Ecto neural progenitor cell (in vitro differentiated cells): ENCODE results near the gene ADPRS.

ENCODE experiments used
- DNase-seq: peaks from one replicate; pipeline ENCODE4 v3.0.0-alpha.2; 2018; ENCODE audit warnings: low spot score

The ADPRS gene

DNA sequence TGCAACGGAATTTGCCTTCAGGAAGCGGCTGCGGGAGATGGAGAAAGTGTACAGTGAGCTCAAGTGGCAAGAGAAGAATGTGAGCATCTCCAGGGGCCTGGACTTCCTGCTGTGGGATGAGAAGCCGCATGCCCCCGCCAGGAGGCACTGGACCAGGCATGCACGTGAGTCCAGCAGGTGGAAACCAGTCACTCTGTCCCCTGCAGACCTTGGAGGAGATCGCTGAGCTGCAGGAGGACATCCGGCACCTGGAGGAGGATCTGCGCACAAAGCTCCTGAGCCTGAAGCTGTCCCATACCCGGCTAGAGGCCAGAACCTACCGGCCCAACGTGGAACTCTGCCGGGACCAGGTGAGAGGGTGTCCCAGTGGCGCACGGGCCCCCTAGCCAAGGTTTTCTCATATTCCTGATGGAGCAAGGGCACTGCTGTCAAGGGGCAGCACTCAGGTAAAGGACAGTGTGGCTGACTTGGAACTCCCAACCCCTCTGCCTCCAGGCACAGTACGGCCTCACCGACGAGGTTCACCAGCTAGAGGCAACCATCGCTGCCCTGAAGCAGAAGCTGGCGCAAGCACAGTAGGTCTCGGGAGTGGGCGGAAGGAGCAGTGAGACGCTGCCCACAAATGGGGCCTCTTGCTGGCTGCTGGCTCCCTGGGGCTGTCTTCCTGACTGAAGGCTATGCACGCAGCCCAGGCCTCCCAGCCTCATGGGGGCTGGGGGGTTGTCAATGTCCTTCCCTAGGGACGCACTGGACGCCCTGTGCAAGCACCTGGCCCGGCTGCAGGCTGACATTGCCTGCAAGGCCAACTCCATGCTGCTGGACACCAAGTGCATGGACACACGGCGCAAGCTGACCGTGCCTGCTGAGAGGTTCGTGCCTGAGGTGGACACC, 1.2 kb upstream of the ADPRS start:
- no peak for DNase-seq

DNA sequence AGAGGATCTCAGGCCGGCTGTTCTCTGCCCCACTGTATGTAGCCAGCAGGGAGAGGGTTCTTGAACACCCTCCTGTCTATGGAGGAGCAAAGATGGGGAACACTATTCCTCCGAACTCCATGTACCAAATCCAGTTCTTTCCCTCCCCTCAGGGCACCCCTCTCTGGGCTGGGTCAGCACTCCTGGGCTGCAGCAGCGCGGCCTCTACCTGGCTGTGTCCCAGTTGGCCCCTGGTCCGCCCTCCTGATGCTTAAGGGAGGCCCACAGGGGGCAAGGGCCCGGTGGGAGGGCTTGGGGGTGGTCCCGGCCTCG, 471 bp upstream of the ADPRS start:
- peak; percentile 67 for DNase-seq

DNA sequence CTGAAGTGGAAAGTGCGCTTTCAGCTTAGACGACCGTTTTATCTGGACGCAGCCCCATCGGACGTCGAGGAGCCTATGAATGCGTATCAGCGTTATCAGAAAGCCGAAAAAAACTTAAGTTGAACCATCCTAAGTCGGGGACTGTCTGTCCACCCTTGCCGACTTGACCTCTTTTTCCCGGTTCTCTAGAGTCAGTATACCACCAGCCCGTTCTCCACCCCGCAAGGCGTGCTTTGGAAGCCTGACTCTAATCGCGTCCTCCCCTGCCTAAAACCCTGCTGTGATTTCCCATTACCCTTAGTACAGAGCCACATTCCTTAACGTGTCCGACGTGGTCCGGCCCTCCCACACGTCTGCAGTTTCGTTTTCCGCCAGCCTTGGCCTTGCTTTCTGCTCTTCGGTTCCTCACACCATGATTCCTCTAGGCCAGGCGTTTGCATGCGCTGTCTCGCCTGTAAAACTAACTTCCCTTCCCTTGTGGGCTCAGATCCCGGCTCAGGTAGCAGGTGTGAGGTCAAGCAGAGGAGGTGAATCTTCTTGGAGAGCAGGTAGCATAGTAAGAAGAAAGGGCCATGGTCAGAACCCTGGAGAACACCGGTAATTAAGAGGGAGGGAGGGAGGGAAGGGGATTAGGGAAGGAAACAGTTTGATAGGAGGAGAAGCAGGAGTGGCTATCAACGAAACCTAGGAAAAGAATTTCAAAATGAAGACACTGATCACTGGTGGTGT, 865 bp downstream of the ADPRS start:
- DNase-seq: no peak

DNA sequence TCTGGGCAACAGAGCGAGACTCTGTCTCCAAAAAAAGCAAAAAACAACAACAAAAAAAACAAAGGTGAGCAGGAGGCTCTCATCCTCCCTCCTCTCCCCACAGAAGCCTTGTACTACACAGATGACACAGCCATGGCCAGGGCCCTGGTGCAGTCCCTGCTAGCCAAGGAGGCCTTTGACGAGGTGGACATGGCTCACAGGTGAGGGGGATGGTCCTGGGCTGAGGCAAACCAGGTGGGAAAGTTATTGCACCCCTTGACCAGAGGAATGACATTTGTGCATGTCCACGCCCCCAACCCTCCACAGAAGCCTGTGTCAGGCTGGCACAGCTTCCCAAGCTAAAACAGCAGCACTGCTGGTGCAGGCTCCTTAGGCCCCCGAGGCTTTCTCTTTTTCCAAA, 2.4 kb downstream of the ADPRS start:
- DNase-seq: no peak

DNA sequence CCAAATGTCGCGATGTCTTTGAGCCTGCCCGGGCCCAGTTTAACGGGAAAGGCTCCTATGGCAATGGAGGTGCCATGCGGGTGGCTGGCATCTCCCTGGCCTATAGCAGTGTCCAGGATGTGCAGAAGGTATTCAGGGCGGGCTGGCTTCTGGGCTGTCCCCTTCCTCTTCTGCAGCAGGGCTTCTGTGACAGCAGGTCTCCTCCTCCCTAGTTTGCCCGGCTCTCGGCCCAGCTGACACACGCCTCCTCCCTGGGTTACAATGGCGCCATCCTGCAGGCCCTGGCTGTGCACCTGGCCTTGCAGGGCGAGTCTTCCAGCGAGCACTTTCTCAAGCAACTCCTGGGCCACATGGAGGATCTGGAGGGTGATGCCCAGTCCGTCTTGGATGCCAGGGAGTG, 3.0 kb downstream of the ADPRS start:
- no peak for DNase-seq

DNA sequence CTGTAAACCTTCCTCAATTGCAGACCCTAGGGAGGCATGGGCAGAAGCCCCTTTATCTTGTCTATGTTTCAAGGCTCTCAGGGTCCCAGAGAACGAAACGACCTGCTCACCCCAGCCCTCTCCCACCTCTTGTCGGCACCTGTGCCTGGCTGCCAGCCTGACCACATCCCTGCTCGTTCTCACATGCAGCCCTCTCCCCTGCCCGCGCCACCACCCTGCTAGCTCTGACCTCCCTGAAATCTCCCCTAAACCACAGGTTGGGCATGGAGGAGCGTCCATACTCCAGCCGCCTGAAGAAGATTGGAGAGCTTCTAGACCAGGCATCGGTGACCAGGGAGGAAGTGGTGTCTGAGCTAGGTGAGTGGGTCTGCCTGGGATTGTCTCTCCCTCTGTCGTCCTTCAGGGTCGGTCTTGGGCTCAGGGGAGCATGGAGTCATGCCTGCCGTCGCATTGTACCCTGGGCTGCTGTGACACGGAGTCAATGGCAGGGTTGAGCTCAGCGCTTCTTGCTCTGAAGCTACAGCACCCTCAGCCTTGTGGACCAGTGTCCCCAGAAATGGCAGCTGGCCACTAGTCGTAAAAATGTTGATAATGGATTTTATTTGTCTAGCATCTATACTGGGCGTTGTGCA, 3.6 kb downstream of the ADPRS start:
- no peak for DNase-seq

DNA sequence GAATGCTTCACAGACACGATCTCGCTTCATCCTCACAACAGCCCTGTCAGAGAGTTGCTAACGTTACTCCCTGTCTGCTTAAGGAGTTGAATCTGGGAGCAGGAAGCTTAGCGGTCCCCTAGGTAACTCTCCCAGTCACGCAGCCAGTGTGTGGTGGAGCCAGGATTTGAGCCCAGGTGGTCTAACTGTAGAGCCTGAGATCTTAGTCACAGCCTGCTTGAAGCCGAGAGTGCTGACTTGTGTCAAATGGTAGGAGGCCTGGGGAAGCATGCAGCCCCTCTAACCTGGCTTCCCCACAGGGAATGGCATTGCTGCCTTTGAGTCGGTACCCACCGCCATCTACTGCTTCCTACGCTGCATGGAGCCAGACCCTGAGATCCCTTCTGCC, 4.1 kb downstream of the ADPRS start:
- DNase-seq: no peak

DNA sequence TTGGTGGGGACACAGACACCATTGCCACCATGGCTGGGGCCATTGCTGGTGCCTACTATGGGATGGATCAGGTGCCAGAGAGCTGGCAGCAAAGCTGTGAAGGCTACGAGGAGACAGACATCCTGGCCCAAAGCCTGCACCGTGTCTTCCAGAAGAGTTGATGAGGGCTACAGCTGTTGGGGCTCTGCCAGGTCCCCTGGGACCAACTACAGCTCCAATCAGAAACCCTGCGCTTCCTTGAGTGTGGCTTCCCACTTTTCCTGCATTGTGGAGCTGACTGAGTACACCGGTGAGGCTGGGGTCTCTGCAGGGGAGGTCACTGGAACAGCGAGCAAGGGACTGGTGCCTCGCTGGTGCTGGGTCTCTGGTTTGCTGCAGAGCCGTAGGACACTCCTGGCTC, 4.5 kb downstream of the ADPRS start:
- no peak for DNase-seq

DNA sequence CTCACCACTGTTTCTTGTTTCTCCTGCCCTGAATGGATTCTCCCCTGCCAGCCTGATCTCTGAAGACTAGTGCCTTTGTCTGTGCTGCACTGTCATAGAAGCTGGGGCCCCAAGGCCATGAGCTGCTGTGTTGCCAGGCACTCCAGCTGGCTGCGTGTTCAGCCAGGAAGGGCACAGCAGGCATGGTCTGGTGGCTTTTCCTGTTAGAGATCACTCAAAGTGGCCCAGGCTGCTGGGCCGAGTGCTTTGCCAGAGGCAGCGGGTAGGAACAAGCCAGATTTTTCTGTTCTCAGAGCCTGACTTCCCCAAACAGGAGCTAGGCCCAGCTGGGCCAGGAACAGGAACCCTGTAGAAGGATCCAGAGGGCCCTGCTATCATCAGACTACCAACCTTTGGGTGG, 5.2 kb downstream of the ADPRS start:
- no peak for DNase-seq

DNA sequence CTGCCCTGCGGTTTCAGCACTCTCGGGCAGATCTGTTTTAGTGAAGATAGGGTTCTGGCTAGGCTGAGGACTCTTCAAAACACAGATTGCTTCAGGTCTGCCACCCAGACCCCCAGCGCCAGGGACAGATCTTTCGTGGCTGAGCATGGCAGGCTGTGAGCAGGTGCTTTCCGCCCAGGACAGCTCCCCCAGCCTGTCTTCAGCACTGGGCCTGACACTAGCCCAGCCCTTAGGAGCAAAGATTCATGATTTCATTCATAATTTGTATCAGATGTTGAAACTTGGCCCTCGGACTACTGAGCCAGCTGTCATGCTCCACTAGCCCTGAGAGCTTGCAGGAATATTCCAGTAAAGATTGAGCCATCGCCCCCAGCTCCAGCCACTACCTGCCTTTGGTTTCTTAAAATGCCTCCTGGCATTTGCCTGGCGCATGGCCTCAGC, 5.9 kb downstream of the ADPRS start:
- peak; percentile 39 for DNase-seq

DNA sequence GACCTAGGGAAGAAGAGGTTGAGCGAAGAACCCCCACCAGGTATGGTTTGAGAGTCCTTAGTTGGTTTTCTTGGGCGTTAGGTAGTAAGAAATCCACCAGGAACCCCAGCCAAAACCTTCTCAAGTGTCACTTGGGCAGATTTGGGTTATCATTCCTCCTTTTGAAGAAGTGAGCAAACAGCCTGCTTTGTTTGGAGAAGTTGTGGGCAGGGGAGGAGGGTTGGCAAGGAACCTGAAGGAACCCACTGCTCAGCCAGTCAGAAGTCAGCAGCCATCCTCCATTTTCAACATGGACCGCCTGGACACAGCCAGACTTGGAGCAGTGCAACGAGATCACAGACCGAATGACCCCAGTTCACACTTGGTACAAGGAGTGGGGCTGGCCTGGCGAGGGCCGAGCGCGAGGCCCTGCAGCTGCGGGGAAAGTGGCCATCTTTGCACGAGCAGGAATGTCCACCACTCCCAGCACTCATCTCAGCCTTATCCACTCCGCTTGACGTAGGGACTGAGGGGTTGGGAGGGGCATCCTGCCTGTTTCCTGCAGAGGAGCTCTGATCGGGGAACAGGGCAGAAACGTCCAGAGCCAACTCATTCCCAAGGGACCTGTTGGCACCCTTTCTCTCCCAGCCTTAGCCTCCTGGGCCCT, 7.2 kb downstream of the ADPRS start:
- peak; percentile 34 for DNase-seq

DNA sequence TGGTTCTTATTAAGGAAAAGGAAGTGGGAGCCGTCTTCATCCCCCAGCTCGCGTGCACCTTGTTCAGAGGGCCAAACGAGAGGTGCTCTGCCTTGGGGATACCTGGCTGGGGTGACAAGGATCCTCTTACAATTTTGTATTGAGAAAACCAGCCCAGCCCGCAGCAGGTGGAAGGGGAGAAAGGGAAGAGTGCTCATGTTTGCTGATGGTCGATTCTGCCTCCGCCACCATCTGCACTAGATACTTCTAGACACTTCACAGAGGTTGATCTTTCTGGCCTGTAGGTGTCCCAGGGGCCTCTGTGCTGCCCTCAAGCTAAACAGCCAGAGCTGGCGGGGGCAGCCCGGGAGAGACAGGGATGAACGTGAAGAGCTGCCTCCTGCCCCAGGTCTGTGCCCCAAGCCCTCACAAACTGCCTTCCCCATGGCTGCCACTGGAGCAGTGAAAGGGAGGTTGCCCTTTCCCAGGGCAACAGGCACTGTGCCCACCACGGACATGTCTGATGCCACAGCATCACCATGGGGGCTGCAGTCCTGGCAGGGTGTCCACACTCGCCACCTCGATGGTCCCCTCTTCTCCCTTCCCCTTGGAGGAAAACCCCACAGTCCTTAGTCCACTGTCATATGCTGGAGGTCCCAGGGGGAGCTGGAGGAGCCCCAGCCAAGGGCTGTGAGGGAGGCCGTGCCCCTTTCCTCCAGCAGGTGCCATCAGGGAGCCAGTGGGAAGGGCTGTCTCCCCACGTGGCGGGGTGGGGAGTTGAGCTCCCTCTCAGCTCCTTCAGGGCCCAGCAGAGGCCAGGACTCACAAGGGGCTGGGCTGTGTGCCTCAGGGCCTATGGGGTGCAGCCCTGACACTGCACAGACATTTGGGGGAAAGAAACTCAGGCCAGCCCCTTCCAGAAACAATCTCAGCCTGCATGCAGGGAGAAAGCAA, 8.1 kb downstream of the ADPRS start:
- peak; percentile 62 for DNase-seq

DNA sequence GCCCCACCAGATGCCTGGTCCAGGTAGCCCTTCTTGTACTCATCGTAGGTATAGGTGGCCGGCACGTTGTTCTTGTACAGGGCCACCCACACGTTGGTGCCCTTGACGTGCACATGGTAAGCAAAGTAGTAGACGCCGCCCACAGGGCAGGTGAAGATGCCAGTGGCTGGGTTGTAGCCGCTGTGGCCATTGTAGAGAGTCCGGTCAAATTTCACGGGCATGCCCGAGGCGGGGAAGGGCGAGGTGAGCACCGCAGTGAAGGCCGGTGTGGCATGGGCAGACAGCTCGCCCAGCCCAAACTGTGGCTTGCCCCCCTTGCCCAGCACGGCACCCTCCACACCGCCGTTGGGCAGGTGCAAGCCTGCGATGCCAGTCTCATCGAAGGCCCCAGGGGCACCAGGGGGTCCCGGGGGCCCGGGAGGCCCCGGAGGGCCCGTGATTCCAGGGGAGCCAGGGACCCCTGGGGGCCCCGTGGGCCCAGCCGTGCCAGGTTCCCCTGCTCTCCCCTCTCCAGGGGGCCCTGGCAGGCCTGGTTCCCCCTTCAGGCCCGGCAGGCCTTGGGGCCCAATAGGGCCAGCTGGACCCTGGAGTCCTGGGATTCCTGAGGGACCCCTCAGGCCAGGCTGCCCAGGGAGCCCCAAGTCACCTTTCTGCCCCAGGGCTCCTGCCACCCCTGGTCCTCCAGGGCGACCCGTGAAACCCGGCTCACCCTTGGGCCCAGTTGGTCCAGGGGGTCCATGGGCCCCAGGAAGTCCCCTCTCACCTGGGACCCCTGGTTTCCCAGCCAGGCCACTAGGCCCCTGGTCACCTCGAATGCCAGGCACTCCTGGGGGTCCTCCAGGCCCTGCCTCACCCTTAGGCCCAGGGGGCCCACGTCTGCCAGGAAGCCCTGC, 9.2 kb downstream of the ADPRS start:
- DNase-seq: peak; percentile 34

DNA sequence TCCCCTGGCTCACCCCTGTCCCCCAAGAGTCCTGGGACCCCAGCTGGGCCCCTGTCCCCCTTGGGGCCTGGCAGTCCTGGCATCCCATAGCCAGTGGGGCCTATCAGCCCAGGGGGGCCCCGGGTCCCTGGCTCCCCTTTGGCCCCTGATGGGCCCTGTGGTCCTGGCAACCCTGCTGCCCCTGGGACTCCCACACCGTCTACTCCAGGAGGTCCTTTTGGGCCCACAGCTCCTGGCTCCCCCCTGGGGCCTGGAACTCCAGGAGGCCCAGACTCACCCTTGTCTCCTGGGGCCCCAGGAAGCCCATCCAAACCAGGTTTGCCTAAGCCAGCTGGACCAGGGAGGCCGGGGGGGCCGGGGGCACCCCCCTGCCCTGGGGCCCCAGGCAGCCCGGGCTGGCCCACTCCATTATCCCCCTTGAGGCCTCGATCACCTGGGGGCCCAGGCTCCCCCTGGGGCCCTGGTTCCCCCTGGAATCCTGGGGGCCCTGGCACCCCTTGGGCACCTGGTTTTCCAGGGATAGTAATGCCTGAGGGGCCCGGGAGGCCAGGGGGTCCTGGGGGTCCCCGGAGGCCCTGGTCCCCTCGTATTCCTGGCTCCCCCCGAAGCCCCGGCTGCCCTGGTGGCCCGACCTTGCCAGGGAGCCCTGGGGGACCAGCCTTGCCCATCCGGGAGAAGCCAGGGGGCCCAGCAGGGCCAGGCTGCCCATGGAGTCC, 10.1 kb downstream of the ADPRS start:
- peak; percentile 36 for DNase-seq

DNA sequence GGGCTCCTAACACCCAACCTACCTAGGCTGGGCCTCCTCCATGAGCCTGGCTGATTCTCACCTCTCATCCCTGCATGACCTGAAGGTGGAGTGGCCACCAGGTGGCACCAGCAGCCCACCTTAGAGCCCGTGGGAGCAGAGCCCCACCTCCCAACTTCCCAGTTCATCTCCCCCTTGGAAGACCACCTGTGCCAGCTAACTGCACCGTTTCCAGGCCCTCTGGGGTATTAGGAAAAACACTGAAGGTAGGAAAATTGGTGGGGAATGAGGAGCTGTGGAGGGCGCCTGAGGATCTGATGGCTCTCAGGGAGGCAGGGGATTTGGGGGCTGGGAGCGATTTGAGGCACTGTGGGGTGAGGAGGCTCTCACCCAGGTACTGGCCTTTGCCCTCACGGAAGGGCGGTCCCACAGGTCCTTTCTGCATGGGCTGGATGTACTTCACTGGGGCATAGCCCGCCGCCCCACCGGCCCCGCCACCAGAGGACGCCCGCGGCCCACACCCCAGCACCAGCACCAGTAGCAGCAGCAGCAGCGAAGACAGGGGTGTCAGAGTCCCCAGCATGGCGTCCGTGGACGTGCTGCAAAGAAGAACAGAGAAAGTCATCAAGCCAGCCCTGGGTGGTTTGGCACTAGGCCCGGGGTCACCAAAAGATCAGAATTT, 11.1 kb downstream of the ADPRS start:
- peak; percentile 87 for DNase-seq

DNA sequence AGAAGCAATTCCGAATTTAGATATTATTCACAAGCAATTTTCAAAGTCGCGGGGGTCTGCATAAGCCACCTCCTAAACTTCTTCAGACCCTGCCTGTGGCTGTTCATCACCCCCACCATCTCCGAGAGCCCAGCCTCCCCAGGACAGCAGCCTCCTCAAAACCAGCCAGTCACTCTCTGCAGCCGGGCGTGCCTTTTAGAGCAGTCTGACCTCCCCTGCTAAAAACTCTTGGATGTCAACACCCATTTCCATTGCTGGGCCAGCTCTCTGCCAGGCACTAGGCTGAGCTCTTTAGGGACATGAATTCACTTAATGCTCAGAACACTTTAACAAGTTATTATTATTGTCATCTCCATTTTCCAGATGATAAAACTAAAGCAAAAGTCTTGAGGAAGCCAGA, 11.7 kb downstream of the ADPRS start:
- DNase-seq: peak; percentile 43

DNA sequence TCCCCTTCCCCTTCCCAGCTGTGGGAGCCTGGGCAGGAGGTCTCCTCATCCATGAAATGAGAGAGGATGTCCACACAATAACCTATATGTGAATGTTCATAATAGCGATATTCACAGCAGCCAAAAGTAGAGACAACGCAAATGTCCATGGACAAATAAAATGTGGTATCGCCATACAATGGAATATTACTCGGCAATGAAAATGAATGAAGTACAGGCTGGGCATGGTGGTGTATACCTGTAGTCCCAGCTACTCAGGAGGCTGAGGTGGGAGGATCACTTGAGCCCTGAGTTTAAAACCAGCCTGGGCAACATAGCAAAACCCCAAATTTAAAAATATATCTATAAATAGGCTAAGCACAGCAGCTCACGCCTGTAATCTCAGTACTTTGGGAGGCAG, 12.9 kb downstream of the ADPRS start:
- no peak for DNase-seq

DNA sequence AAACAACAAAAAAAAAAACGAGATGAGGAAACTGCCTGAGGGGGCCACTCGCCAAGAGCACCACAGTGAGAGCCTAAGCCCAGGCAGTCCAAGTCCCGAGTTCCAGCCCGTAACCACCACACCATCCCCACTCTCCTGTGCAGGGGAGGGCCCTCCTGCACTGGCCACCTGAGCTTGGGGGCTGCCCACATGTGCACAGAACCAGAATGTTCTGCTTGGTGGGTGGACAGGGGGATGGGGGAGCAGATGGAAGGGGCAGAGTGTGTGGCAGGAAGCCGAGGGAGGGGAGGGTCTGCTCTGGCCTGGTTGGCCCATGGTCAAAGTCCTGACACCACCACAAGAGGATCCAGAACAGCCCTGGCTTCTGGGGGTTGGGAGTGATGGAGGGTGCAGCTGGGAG, 17.6 kb downstream of the ADPRS start:
- no peak for DNase-seq

DNA sequence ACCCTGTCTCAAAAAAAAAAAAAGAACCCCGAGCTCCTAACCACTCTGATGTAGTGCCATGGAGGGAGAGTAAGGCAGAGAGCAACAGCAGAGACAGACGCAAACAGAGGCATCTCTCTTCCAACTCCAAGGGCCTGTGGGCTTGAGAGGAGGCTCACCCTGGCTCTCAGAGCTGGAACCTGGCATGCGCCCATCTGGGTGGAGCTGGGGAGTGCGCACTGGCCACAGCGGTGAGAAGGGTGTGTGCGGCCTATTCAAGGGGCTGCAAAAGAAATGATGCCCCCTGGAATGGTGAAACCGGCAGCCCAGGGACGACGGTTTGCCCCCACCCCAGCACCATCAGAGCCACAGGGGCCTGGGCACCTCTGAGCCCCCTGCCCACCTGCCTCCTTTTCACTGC, 18.7 kb downstream of the ADPRS start:
- peak; percentile 29 for DNase-seq
